Fibroblast of skin of left quadriceps (primary cell): ENCODE measurements around the gene PEX5L.
"Not testable (repeated sequence)": the region's sequence is repeated elsewhere in the genome, so short reads cannot be mapped to it uniquely, and the experiment has no call there.

Experiments
- DNase-seq, 2 experiments: peaks; one replicate each; pipeline ENCODE4 v3.0.0-alpha.2; 2013; ENCODE audit warnings: low read depth in 2 of 2

The PEX5L gene, protein sequence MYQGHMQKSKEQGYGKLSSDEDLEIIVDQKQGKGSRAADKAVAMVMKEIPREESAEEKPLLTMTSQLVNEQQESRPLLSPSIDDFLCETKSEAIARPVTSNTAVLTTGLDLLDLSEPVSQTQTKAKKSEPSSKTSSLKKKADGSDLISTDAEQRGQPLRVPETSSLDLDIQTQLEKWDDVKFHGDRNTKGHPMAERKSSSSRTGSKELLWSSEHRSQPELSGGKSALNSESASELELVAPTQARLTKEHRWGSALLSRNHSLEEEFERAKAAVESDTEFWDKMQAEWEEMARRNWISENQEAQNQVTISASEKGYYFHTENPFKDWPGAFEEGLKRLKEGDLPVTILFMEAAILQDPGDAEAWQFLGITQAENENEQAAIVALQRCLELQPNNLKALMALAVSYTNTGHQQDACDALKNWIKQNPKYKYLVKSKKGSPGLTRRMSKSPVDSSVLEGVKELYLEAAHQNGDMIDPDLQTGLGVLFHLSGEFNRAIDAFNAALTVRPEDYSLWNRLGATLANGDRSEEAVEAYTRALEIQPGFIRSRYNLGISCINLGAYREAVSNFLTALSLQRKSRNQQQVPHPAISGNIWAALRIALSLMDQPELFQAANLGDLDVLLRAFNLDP

DNA sequence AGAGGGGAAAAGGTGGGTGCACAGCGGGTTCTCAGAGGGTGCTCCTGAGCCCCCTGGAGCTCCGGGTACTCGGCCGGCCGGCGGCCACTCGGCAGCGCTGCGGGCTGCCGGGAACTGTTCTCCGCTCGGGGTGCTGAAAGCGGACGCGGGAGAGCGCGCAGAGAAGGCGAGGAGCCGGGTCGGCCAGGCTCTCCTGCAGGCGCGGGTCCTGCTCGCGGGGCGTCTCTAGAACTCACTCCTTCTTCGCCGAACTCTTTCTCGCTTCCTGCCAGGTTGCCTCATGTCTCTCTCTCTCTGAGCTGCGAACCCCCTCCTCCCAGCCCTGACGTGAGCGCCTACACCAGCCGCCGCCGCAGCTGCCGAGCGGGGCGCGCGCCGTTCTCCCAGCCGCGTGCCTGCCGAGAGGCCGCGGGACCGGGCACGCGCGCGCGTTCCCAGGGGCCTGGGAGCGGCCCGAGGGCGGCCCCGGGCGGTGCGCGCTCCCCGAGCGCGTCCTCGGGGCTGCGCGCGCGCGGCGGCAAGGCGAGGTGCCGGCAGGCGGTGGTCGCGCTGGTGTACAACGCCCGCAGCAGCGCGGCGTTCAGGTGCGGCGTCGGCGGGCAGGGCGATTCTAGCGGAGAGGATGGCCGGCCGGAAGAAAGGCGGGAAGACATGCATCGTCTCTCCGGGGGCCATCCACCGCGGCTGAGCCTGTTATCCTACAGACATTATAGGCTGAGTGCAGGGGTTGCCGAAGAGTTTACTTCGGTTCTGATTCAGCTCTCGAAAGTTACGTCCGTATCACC is at the start of gene PEX5L:
TSS of gene PEX5L (minus strand) at position 267 of the 785 bp plus-strand sequence. CDS start 338 bp downstream, outside the sequence.
- DNase-seq = peak; percentile 32 to 38

DNA sequence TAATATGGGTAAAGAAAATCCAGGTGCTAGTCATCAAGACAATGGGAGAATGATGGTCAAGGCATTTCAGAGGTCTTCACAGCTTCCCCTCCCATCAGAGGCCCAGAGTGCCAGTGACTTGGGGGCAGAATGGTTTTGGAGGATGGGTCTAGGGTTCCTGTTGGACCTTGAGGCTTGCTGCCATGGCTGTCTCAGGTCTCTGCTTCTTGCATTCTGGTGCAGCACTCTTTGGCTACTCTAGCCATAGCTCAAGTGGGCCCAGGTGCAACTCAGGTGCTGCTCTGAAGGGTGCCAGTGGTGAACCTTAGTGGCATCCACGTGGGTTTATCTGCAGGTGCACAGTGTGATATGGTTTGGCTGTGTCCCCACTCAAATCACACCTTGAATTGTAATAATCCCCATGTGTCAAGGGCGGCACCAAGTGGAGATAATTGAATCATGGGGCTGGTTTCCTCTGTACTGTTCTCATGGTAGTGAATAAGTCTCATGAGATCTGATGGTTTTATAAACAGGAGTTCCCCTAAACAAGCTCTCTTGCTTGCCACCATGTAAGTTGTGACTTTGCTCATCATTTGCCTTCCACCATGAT is 48.5 kb upstream of the PEX5L start:
- DNase-seq = no peak

DNA sequence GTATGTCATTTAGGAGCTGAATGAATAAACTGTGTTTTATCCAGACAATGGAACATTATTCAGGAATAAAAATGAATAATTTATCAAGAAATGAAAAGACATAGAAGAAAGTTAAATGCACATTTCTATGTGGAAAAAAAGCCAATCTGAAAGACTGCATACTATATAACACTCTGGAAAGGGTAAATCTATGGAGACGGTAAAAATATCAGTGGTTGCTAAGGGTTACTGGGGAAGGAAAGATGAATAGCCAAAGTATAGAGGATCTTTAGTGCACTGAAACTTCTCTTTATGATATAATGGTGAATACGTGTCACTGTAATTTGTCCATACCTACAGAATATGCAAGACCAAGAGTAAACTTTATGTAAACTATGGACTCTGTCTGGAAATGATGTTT is 46.0 kb upstream of the PEX5L start:
- no peak for DNase-seq

DNA sequence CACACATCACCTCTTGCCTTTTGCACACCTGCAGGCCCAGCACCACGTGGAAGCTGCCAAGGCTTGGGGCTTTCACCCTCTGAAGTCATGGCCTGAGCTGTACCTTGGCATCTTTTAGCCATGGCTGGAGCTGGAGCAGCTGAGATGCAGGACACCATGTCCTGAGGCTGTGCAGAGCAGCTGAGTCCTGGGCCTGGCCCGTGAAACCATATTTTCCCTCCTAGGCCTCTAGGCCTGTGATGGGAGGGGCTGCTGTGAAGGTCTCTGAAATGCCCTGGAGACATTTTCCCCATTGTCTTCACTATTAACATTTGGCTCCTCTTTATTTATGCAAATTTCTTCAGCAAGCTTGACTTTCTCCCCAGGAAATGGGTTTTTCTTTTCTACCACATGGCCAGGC is 41.9 kb upstream of the PEX5L start:
- no peak for DNase-seq

DNA sequence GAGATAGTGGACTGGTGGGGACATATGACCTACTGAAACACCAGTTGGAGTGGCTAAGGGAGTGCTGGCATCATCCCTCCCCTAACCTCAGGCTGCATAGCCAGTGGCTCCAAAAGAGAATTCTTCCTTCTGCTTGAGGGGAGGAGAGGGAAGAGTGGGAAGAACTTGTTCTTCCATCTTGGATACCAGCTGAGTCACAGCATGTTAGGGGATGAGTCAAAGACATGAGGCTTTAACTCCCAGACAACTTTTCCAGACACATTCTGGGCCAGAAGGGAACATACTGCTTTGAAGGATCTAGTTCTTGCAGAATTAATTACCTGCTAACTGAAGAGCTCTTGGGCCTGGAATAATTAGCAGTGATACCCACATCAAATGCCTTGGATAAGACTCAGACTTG is 36.8 kb upstream of the PEX5L start:
- no peak for DNase-seq

DNA sequence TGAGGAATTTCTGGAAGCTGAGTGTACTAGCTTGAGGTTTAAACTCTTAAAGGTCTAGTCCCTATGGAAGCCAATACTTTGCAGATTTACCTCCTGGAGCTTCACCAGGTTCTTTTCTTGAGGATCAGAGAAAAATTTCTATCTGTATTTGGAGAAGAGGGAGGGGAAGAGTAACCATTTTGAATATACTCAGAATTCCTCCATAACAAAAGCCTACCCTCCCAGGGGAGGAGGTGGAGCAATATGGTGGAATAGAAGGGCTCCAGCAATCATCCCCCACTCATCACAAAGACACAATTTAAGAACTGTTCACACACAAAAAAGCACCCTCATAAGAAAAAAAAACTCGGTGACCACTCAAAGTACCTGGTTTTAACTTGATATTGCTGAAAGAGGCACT is 36.0 kb upstream of the PEX5L start:
- no peak for DNase-seq

DNA sequence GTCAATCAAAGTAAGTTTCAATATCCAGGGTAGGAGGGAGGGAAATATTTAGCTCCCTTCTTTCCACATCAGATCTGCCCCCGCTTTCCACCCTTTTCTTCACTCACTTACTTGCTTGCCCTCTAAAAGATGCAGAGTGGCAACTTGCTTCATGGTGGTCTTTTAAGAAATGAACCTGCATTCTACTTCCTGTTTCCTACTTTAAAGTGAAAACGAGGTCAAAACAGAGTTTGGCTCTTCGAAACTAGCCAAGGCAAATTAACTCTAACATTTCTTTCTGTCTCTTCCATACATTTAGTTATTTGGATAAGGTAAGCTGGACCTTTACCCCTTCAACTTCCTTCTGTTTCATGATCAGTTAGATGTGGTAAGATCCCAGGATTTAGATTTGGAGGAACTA is 34.2 kb upstream of the PEX5L start:
- no peak for DNase-seq

DNA sequence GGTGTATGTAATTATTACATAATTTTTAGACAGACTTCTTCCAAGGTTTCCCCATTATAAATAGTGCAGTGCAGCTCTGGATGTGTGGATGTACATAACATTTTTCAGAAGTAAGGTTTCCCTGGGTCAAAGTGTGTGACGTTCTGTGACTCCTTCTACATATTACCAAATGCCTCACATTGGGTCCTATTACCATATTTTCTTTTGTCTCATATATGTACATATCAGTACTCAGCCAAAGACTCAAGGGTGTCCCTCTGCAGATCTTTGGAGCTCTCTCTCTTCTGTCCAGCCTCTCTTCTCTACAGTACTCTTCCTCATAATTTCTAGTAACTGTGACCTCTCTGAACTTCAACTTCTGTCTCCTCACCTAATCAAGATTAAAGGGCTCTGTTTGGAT is 31.3 kb upstream of the PEX5L start:
- DNase-seq = no peak

DNA sequence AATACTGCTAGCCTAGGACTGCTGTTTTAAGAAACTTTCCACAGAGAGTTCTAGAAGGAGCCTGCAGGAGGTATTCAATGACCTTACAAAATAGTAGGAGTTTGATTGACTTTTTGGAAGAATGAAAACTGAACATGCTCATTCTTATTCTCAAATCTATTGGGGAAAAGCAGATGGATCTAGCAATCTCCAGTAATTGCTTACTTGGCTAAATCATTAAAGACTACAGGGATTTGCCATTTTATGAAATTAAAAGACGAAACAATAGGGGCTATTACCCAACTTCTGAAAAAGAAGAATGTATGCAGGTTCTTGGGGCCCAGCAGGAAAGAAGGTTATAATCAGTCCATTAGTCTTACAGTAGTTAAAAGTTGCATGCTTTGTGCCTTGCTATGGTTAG is 29.9 kb upstream of the PEX5L start:
- no peak for DNase-seq

DNA sequence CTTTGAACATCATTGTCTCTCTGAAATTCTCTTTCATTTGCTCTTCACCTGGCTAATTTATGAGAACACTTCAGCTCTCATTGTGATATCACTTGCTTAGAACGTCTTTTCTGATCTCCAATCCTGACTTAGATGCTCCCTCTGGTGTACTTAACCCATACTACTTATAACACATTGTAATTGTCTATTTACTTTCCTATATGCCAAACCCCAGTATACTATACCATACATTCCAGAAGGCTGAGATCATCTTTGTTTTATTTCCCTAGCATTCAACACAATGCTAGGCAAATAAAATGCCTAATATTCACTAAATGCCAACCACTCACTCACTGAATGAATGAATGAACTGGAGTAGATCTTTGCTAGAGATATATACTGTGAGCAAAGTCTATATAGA is 27.0 kb upstream of the PEX5L start:
- no peak for DNase-seq

DNA sequence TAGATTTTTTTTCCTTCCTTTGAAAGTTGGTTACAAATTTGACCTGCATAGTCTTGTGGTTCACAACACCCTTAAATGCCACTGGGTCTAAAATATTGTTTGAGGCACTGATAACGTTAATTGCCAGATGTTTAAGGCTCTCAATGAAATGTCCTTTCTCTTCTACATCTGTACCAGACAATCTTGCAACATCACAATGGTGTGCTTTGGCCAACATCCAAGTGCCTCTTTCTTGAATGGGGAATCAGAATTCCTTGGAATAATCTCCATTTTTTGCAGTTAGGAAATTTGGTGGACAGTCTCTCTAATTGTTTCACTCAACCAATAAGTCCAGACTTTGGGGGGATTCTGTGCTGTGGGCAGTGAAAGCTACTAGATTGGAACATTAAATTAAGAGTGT is 26.0 kb upstream of the PEX5L start:
- no peak for DNase-seq

DNA sequence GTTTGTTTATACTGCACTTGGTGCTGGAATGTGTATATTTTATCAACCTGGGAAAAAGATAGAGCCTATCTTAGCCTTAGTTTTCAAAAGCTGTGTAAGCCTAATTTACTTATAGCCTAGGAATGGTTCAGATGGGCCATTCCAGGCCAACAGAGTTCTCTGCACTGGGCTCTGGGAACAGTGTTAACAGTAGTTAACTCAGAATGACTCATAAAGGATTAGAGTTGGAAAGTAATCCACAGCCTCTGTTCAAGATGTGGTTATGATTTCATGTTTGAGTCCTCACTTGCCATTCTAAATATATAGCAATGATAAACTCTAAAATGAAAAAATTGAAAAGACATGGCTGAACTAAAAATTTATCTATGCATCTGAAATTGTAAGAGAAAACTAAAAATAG is 22.6 kb upstream of the PEX5L start:
- DNase-seq = peak; percentile 20 to 32

DNA sequence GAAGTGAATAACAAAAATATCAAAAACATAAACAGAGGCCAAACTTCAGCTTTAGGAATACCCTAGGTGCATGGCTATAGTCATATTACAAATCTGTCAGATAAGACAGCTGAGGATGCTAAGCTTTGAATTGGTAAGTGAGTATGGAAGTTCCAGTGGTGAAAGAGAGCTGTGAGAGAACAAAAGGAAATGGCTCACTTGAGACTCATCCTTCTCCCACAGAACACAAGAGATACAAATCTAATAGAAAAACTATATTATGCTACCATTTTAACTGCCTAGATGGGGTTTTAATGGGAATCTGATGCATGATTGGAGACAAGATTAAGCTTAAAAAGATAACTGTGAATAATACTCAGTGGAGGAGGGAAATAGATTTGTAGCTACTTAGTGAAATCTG is 21.5 kb upstream of the PEX5L start:
- DNase-seq = no peak

DNA sequence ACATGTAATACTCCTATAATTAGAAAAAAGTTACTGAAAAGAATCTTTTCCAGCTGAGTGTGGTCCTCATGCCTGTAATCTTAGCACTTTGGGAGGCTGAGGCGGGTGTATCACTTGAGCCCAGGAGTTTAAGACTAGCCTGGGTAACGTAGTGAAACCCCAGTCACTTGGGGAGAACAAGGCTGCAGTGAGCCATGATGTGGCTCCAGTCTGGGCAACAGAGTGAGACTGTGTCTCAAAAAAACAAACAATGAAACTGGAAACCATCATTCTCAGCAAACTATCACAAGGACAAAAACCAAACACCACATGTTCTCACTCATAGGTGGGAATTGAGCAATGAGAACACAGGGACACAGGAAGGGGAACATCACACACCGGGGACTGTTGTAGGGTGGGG is 18.9 kb upstream of the PEX5L start:
- DNase-seq = not testable (repeated sequence)

DNA sequence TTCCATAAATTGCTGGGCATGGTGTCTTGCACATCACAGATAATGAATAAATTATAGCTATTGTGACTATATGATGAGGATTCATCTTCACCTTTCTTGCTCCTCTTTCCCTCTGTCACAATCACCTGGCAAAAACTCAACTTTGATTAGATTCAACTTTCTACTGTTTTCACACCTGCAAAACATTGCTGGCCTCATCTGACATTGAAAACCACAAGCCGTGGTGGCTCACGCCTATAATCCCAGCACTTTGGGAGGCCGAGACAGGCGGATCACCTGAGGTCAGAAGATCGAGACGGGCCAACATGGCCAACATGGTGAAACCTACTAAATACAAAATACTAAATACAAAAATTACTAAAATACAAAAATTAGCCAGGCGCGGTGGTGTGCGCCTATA is 12.7 kb upstream of the PEX5L start:
- no peak for DNase-seq

DNA sequence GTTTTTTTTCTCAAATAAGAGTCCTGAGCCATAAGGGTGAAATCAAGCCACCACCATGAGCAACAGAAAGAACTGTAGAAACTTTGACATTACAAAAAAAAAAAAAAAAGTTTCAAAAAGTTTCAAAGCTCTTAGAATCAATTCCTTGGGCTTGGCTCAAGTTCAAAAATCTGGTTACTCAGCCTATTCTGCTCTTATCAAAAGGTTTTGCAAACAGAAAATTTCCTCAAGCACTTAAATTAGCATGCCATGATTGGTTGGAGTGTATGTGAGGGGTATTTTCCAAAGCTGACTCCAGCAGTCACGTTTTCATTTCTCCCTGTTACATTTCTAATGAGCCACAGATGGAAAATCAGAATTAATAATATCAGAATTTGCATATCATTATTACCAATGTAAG is 12.1 kb upstream of the PEX5L start:
- DNase-seq = peak; percentile 28 to 37

DNA sequence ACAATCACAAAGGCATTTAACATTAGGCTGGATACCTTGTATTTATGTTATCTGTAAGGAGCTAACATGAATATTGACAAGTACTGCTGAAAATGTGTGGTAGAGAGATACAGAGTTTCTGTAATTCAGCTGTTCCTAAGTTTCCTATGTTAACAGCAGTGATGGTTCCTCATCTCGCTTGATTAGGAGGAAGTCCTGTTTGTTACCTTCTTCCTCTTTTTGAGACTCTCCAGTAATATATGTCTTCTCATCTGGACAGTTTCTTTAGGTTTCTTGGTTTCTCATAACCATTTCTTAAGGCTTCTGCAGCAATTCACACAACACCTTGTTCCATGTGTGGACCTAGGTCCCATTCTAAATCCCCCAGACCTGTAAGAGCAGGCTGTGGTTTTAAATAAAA is 11.4 kb upstream of the PEX5L start:
- no peak for DNase-seq

DNA sequence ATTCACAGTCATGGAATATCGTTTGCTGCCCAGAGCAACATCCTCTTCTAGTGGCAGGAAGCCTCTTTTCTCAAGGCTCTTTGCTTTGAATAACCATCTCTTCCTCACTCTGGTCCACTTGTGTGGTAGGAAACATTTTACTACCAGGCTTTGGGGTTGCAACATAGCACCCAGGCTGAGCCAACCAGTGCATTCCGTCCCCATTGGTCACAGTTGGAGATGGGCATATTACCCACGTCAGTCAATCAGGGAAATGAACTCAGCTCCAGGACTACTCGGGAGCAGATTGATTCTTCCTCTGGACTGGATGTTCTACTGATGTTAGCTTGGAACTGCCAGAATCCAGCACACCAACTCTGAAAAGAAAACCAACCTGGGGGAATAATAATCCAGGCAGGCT is 4.2 kb upstream of the PEX5L start:
- no peak for DNase-seq

DNA sequence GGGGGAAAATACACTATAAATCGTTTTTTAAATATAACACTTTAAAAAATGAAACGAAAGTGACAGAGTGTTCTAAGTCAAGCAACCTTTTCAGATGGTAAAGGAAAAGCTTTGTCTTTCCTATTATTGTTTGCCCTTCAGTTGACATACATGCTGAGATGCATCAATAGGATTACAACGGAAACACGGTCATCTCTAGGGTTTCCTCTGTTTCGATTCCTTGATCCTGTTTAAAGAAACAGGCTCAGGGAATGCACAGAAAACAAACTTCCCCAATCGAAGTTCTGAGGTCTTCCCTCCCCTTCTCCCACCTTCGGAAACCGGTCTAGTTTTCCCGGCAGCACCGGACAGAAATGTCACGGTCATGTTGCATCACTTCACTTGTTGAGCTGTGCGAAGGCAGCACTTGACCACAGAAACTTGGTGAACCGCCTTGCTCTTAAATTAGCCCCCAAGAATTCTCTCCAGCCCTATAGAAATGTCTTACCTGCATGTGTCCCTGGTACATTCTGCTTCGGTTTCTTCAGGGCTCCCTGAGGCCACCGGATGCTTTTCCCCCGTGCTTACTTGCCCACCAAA is 556 bp downstream of the PEX5L start:
- DNase-seq = no peak

DNA sequence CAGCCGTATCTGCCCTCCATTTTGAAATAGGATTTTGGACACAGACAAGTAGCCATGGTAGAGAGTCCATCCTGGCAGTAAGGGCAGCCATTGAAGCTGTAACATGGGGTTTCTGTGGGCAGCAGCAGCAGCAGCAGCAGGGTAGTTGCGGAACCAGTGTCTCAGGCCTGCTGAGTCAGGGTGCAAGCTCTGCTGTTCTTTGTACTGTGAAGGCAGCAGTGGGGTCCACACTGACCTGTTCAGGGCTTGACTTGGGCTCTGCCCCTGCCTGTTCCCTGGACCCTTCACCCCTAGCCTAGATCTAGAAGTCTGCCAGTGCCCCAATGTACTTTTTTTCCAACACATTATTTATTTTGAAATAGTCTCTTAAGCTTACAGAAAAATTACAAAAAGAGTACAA is 9.7 kb downstream of the PEX5L start:
- no peak for DNase-seq

DNA sequence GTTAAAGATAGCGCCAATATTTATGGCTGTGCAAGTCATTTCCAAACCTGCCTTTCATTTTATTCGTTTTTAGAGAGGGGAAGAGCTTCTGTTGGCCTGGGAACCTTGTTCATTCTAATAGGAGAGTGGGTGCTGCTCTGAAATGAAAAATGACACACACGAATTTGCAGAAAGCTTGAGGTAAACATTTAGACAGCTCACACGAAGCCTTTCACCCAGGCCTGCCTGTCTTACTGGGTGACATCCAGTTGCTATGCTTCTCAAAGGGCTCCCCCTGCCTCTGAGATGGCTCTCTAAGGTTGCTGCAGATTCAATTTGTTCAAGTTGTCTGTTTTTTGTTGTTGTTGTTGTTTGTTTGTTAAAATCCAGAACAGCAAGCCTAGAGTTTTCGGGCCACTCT is 18.2 kb downstream of the PEX5L start:
- no peak for DNase-seq

DNA sequence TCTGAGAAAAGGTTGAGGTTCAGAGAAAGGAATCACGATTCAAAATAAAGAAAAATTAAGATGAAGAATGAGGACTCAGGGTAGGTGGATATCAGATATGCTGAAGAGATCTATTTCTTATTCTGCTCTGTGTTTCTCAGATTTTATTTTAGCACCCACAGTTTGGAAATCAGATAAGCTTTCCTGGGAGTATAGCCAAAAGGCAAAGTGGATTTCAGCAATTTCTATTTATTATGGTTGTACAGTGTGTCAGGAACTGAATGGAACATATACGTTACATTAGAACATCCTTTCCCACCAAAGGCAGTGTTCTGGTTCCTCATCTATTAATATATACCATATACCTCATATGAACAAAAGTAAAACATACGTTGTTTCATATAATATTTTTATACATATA is 18.9 kb downstream of the PEX5L start:
- no peak for DNase-seq
